Left renal cortex interstitium (tissue), 4 donors: Measurements from ENCODE around the gene ARFGAP1. TPM values are rescaled to one million over a fixed set of nuclear protein-coding genes. Genes with fewer than 3 reads are reported as not detected.
"Not testable (repeated sequence)": the region's sequence is repeated elsewhere in the genome, so short reads cannot be mapped to it uniquely, and the experiment has no call there.

ENCODE experiments used
- DNase-seq, 4 donors: peaks; one replicate each; pipeline ENCODE4 v3.0.0-alpha.2; 2013; ENCODE audit warnings: low read depth in 4 of 4, low spot score in 2 of 4, missing footprints in 1 of 4
- polyA plus RNA-seq, 4 donors: library from polyadenylated mRNA; unstranded; fragments of 120-200 nt; gene quantifications; one replicate each; pipeline ENCODE4 v1.2.1, GENCODE V29; 2013; ENCODE audit not compliant: insufficient read length in 4 of 4

Gene ARFGAP1
- polyA plus RNA-seq, 4 donors: 53.9 to 90.8 (median 73.9) TPM

GRCh38 chr20:63239431-63239830 is 33.2 kb upstream of the ARFGAP1 start:
- no peak for DNase-seq

- DNase-seq: no peak
Measured at GRCh38 chr20:63240004-63240403, 32.6 kb upstream of the ARFGAP1 start.

GRCh38 chr20:63241272-63241671 is 31.3 kb upstream of the ARFGAP1 start:
- DNase-seq: no peak

GRCh38 chr20:63242736-63243135 is 29.9 kb upstream of the ARFGAP1 start:
- DNase-seq: no peak

GRCh38 chr20:63243604-63244247 is 28.9 kb upstream of the ARFGAP1 start:
- no peak for DNase-seq

- DNase-seq: no peak
Measured at GRCh38 chr20:63244468-63244867, 28.1 kb upstream of the ARFGAP1 start.

- no peak for DNase-seq
Measured at GRCh38 chr20:63246490-63247288, 25.9 kb upstream of the ARFGAP1 start.

- DNase-seq: no peak
Measured at GRCh38 chr20:63247671-63248228, 24.9 kb upstream of the ARFGAP1 start.

- DNase-seq: no peak
Measured at GRCh38 chr20:63248835-63249591, 23.6 kb upstream of the ARFGAP1 start.

GRCh38 chr20:63249891-63250290 is 22.7 kb upstream of the ARFGAP1 start:
- DNase-seq: no peak

GRCh38 chr20:63251350-63251749 is 21.3 kb upstream of the ARFGAP1 start:
- not testable (repeated sequence) for DNase-seq

GRCh38 chr20:63252284-63252711 is 20.3 kb upstream of the ARFGAP1 start:
- DNase-seq: no peak

- no peak for DNase-seq
Measured at GRCh38 chr20:63253065-63253437, 19.6 kb upstream of the ARFGAP1 start.

- DNase-seq: no peak
Measured at GRCh38 chr20:63253438-63254231, 19.0 kb upstream of the ARFGAP1 start.

GRCh38 chr20:63254232-63254605 is 18.4 kb upstream of the ARFGAP1 start, which contains the start of gene NKAIN4:
Gene NKAIN4 (minus strand): TSS chr20:63254463. CDS start chr20:63254450, 13 bp downstream.
- no peak for DNase-seq

- DNase-seq: no peak
Measured at GRCh38 chr20:63254606-63255384, 17.8 kb upstream of the ARFGAP1 start.

- no peak for DNase-seq
Measured at GRCh38 chr20:63255931-63256704, 16.5 kb upstream of the ARFGAP1 start.

GRCh38 chr20:63256954-63257353 is 15.7 kb upstream of the ARFGAP1 start:
- DNase-seq: no peak

GRCh38 chr20:63257629-63258028 is 15.0 kb upstream of the ARFGAP1 start:
- DNase-seq: no peak
